Calu3 (cell line): ENCODE results near the gene ZNF750. TPM values are rescaled to one million over a fixed set of nuclear protein-coding genes. Genes with fewer than 3 reads are reported as not detected.

Experiments
- BruUV-seq: library from RNA; stranded (reverse); fragments of 400-500 nt; replicated peaks from 2 replicates; lab custom pipeline; 2021; lab: Mats Ljungman, UMichigan
- CTCF ChIA-PET: fragments of 300-600 bp; sonication (Branson Sonifier 250); formaldehyde crosslinking; loops from one replicate; lab custom pipeline; 2022; ENCODE audit warnings: antibody characterized with exemption; lab: Charles Lee
- DNase-seq: peaks from one replicate; pipeline ENCODE4 v3.0.0; 2022
- H3K27ac Mint-ChIP-seq: one replicate; pipeline ENCODE4 v1.8.0; 2022; ENCODE audit warnings: mixed read lengths; ENCODE audit not compliant: unreplicated experiment
- H3K27me3 Mint-ChIP-seq: one replicate; pipeline ENCODE4 v1.8.0; 2022; ENCODE audit warnings: mixed read lengths; ENCODE audit not compliant: unreplicated experiment
- H3K36me3 Mint-ChIP-seq: one replicate; pipeline ENCODE4 v1.8.0; 2022; ENCODE audit warnings: mild to moderate bottlenecking, moderate library complexity, mixed read lengths; ENCODE audit not compliant: insufficient read depth, unreplicated experiment
- H3K4me1 Mint-ChIP-seq: one replicate; pipeline ENCODE4 v1.8.0; 2022; ENCODE audit warnings: mild to moderate bottlenecking, low read depth, mixed read lengths; ENCODE audit not compliant: unreplicated experiment
- H3K4me3 Mint-ChIP-seq: one replicate; pipeline ENCODE4 v1.8.0; 2022; ENCODE audit warnings: mild to moderate bottlenecking, low read depth, moderate library complexity, mixed read lengths; ENCODE audit not compliant: unreplicated experiment
- H3K9me3 Mint-ChIP-seq: one replicate; pipeline ENCODE4 v1.8.0; 2022; ENCODE audit warnings: low read depth, mixed read lengths; ENCODE audit not compliant: unreplicated experiment
- CTCF ChIP-seq: fragments of 200-600 bp; IDR thresholded peaks from one replicate; pipeline ENCODE4 v1.8.0; 2022; ENCODE audit warnings: antibody characterized with exemption; ENCODE audit not compliant: unreplicated experiment
- intact Hi-C: fragments of 100-400 bp; cut with micrococcal nuclease; formaldehyde crosslinking; loops from one replicate; pipeline ENCODE4 v1.10.0; 2022; ENCODE audit not compliant: unreplicated experiment
- total RNA-seq: library from RNA; stranded (reverse); gene quantifications from 2 replicates; pipeline ENCODE4 v1.2.3, GENCODE V29; 2022

The ZNF750 gene
- total RNA-seq, 1 experiment from 2014 or later: not detected

DNA sequence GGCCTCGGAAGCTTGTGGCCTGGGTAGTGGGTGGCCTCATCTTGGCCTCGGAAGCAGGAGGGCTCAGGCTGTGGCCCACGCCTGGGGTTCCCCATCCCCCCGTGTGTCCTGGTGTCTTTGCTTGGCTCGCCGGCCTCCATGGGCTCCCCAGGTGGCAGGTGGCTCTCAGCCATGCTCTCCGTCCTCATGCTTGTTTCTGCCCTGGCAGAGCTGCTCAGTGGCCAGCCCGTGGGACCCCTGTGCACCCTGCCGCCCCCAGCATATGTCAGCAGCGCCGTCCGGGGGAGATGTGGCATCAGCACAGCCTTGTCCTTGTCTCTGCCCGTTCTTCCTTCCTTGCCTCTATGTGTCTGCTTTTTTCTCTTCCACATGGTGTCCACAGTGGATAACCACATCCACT is 49.4 kb downstream of the ZNF750 start:
- Mint-ChIP-seq H3K27me3 (no peaks in the 10 kb centered on the region), H3K4me3 (no peak overlapping the region), H3K36me3 (peaks cover 9% of the 10 kb centered on the region), H3K9me3 (no peaks in the 10 kb centered on the region), H3K4me1 (peaks cover 7% of the 10 kb centered on the region), H3K27ac (no peak overlapping the region)
- intact Hi-C loops: no loop called here
- CTCF ChIA-PET: interaction anchor here (0.7 kb wide), 1 partner anchor 34 kb away, joined by 3 read pairs; no protein-coding TSS in a partner anchor
- DNase-seq: no peak
- TF ChIP-seq CTCF: no peak
- BruUV-seq: no TSS peak

- Mint-ChIP-seq H3K4me1 (peaks cover 7% of the 10 kb centered on the region), H3K36me3 (peaks cover 9% of the 10 kb centered on the region), H3K9me3 (no peaks in the 10 kb centered on the region), H3K27me3 (no peaks in the 10 kb centered on the region), H3K27ac (no peak overlapping the region), H3K4me3 (no peak overlapping the region)
- no peak for TF ChIP-seq CTCF
- CTCF ChIA-PET: no interaction called here
- BruUV-seq: no TSS peak
- intact Hi-C loops: no loop called here
- no peak for DNase-seq
These were observed 50.0 kb downstream of the ZNF750 start for GRCh38 chr17:82789806-82790205.

- no TSS peak for BruUV-seq
- H3K27me3 Mint-ChIP-seq: no peaks in the 10 kb centered on the region
- H3K9me3 Mint-ChIP-seq: no peaks in the 10 kb centered on the region
- peaks cover 7% of the 10 kb centered on the region for H3K4me1 Mint-ChIP-seq
- intact Hi-C loops: no loop called here
- TF ChIP-seq CTCF: no peak
- no peak overlapping the region for H3K4me3 Mint-ChIP-seq
- no peak for DNase-seq
- peaks cover 9% of the 10 kb centered on the region for H3K36me3 Mint-ChIP-seq
- no peak overlapping the region for H3K27ac Mint-ChIP-seq
- CTCF ChIA-PET: no interaction called here
These were observed 50.7 kb downstream of the ZNF750 start for GRCh38 chr17:82789051-82789592.

- CTCF ChIA-PET: no interaction called here
These were observed 51.4 kb downstream of the ZNF750 start for GRCh38 chr17:82788206-82789001.

More at GRCh38 chr17:82788206-82789001, 51.4 kb downstream of the ZNF750 start:
- peaks cover 9% of the 10 kb centered on the region for H3K36me3 Mint-ChIP-seq
- TF ChIP-seq CTCF: no peak
- intact Hi-C loops: no loop called here
- peaks cover 7% of the 10 kb centered on the region for H3K4me1 Mint-ChIP-seq
- no peak for DNase-seq
- H3K27me3 Mint-ChIP-seq: no peaks in the 10 kb centered on the region
- BruUV-seq: no TSS peak
- no peak overlapping the region for H3K27ac Mint-ChIP-seq
- no peaks in the 10 kb centered on the region for H3K9me3 Mint-ChIP-seq
- no peak overlapping the region for H3K4me3 Mint-ChIP-seq
